ENCODE measurements around the gene P2RY11. TPM values are rescaled to one million over a fixed set of nuclear protein-coding genes. Genes with fewer than 3 reads are reported as not detected.

P2RY11 gene
- total RNA-seq, 1 donor, result 3.0 TPM

- no peak for TF ChIP-seq CTCF (IDR thresholded peaks at IDR 0.05; ENCODE audit: insufficient read depth, low read length)
- no peak for DNase-seq (ENCODE audit: low read depth)
- no peak overlapping the region for H3K4me3 ChIP-seq (ENCODE audit: low read depth, low read length)
Observed at GRCh38 chr19:10149427-10149826, 37.9 kb downstream of the P2RY11 start.

GRCh38 chr19:10151521-10151920 lies 40.0 kb downstream of the P2RY11 start:
- no peak for TF ChIP-seq CTCF (IDR thresholded peaks at IDR 0.05; ENCODE audit: insufficient read depth, low read length)
- DNase-seq (ENCODE audit: low read depth), result no peak

GRCh38 chr19:10152100-10152499 lies 40.6 kb downstream of the P2RY11 start:
- TF ChIP-seq CTCF (IDR thresholded peaks at IDR 0.05; ENCODE audit: insufficient read depth, low read length), result no peak
- no peak for DNase-seq (ENCODE audit: low read depth)
- no peak overlapping the region for H3K4me3 ChIP-seq (ENCODE audit: low read depth, low read length)

More at GRCh38 chr19:10151521-10151920, 40.0 kb downstream of the P2RY11 start:
- H3K4me3 ChIP-seq (ENCODE audit: low read depth, low read length), result no peak overlapping the region

- peak; percentile 25 for DNase-seq (ENCODE audit: low read depth)
- no peak for TF ChIP-seq CTCF (IDR thresholded peaks at IDR 0.05; ENCODE audit: insufficient read depth, low read length)
- no peak overlapping the region for H3K4me3 ChIP-seq (ENCODE audit: low read depth, low read length)
Observed at GRCh38 chr19:10155839-10156238, 44.3 kb downstream of the P2RY11 start.

- DNase-seq (ENCODE audit: low read depth), result no peak
- no peak for TF ChIP-seq CTCF (IDR thresholded peaks at IDR 0.05; ENCODE audit: insufficient read depth, low read length)
- H3K4me3 ChIP-seq (ENCODE audit: low read depth, low read length), result no peak overlapping the region
Observed at GRCh38 chr19:10158071-10158470, 46.6 kb downstream of the P2RY11 start.

- no peak for TF ChIP-seq CTCF (IDR thresholded peaks at IDR 0.05; ENCODE audit: insufficient read depth, low read length)
- DNase-seq (ENCODE audit: low read depth), result no peak
- no peak overlapping the region for H3K4me3 ChIP-seq (ENCODE audit: low read depth, low read length)
Observed at GRCh38 chr19:10158485-10158884, 47.0 kb downstream of the P2RY11 start.

GRCh38 chr19:10159610-10160009 lies 48.1 kb downstream of the P2RY11 start:
- no peak for DNase-seq (ENCODE audit: low read depth)
- no peak for TF ChIP-seq CTCF (IDR thresholded peaks at IDR 0.05; ENCODE audit: insufficient read depth, low read length)

More at GRCh38 chr19:10159610-10160009, 48.1 kb downstream of the P2RY11 start:
- H3K4me3 ChIP-seq (ENCODE audit: low read depth, low read length), result no peak overlapping the region

Measured in fibroblast of the aortic adventitia (primary cell).